ENCODE data around the gene SLC66A3. TPM values are rescaled to one million over a fixed set of nuclear protein-coding genes. Genes with fewer than 3 reads are reported as not detected.

SLC66A3 gene
- total RNA-seq (10 to 100 TPM; 22.2 to 28.0 TPM), polyA plus RNA-seq (ENCODE audit: insufficient read length in 6 of 6) (10 to 100 TPM; 20.8 to 30.4 (median 27.5) TPM)
- long read RNA-seq, donor 1, transcript PQLC3-201 (7 exons, 1,830 nt): major isoform, 10 of 23 reads
- long read RNA-seq, donor 1, partial matches to known transcripts: 8 of 23 reads
- long read RNA-seq, donor 1, other reads (novel, unspliced or antisense): 0 of 23 reads
- long read RNA-seq, donor 2, transcript PQLC3-201 (7 exons, 1,830 nt): major isoform, 9 of 11 reads
- long read RNA-seq, donor 2, partial matches to known transcripts: 0 of 11 reads
- long read RNA-seq, donor 2, other reads (novel, unspliced or antisense): 0 of 11 reads
- long read RNA-seq, donor 3, transcript PQLC3-201 (7 exons, 1,830 nt): major isoform, 5 of 7 reads
- long read RNA-seq, donor 3, partial matches to known transcripts: 0 of 7 reads
- long read RNA-seq, donor 3, other reads (novel, unspliced or antisense): 0 of 7 reads
- long read RNA-seq, donor 4, transcript PQLC3-201 (7 exons, 1,830 nt): major isoform, 15 of 26 reads
- long read RNA-seq, donor 4, partial matches to known transcripts: 0 of 26 reads
- long read RNA-seq, donor 4, other reads (novel, unspliced or antisense): 2 of 26 reads
- long read RNA-seq, donor 5, transcript PQLC3-201 (7 exons, 1,830 nt): major isoform, 8 of 12 reads
- long read RNA-seq, donor 5, partial matches to known transcripts: 0 of 12 reads
- long read RNA-seq, donor 5, other reads (novel, unspliced or antisense): 0 of 12 reads
- long read RNA-seq, donor 6, transcript PQLC3-201 (7 exons, 1,830 nt): major isoform, 7 of 27 reads
- long read RNA-seq, donor 6, partial matches to known transcripts: 10 of 27 reads
- long read RNA-seq, donor 6, other reads (novel, unspliced or antisense): 0 of 27 reads
- long read RNA-seq, donor 7, transcript PQLC3-201 (7 exons, 1,830 nt): major isoform, 7 of 8 reads
- long read RNA-seq, donor 7, partial matches to known transcripts: 0 of 8 reads
- long read RNA-seq, donor 7, other reads (novel, unspliced or antisense): 0 of 8 reads
- long read RNA-seq, donor 8, transcript PQLC3-201 (7 exons, 1,830 nt): major isoform, 11 of 16 reads
- long read RNA-seq, donor 8, partial matches to known transcripts: 0 of 16 reads
- long read RNA-seq, donor 8, other reads (novel, unspliced or antisense): 0 of 16 reads
- long read RNA-seq, donor 9: 0 reads
- long read RNA-seq, donor 10, transcript PQLC3-204 (6 exons, 1,784 nt): minor isoform, 7 of 21 reads
- long read RNA-seq, donor 10, transcript PQLC3-201 (7 exons, 1,830 nt): major isoform, 10 of 21 reads
- long read RNA-seq, donor 10, partial matches to known transcripts: 3 of 21 reads
- long read RNA-seq, donor 10, other reads (novel, unspliced or antisense): 1 of 21 reads
- long read RNA-seq, donor 11, partial matches to known transcripts: 0 of 3 reads
- long read RNA-seq, donor 11, other reads (novel, unspliced or antisense): 0 of 3 reads
- long read RNA-seq, donor 12, transcript PQLC3-201 (7 exons, 1,830 nt): major isoform, 15 of 22 reads
- long read RNA-seq, donor 12, partial matches to known transcripts: 0 of 22 reads
- long read RNA-seq, donor 12, other reads (novel, unspliced or antisense): 0 of 22 reads

DNA sequence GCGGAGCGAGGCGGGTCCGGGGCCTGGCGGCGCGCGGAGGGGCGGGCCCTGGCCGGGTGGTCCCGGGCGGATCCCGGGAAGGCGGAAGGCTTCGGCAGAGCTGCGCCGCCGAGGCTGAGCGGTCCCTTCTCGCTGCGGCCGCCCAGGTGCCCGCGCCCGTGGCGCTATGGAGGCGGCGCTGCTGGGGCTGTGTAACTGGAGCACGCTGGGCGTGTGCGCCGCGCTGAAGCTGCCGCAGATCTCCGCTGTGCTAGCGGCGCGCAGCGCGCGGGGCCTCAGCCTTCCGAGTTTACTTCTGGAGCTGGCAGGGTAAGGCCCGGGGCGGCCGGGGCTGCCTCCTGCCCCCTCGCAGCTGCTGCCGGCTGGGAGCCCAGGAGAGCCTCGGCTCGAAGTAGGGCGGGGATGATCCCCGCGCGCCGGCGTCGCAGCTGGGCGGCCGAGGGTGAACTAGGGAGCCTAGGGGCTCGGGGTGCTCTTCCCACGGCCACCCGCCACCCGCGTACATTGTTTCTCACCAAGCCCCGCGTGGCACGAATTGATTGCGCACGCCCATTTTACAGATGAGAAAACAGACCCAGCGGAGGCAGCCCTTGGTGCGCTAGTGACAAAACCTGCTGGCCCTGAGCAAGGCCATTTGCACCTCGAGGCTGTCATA, at the start of gene SLC66A3:
Gene SLC66A3, plus strand, starts transcription at position 87 of the 655 bp plus-strand sequence. Its CDS starts 80 bp downstream, at position 167.
- Histone ChIP-seq H3K36me3 (no peaks in the 10 kb centered on the region), H3K4me3 (peak within 1 kb of the TSS; percentile 71 to 72), H3K27ac (peak within 1 kb of the TSS; percentile 93), H3K27me3 (no peaks in the 10 kb centered on the region), H3K4me1 (peaks cover 10 to 23% of the 10 kb centered on the region in 2 donors), H3K9me3 (no peaks in the 10 kb centered on the region)
- DNase-seq: peak; percentile 51 to 96 (median 88)
- no peak for TF ChIP-seq CTCF (IDR thresholded peaks at IDR 0.05)
- peak; percentile 91 for ATAC-seq
- intact Hi-C loops (cut with DNase I): no loop called here

- no peak overlapping the region for H3K4me3 ChIP-seq
- H3K27me3 ChIP-seq: no peaks in the 10 kb centered on the region
- intact Hi-C loops (cut with DNase I): no loop called here
- H3K9me3 ChIP-seq: no peaks in the 10 kb centered on the region
- no peak for TF ChIP-seq CTCF (IDR thresholded peaks at IDR 0.05)
- H3K4me1 ChIP-seq: no peaks in the 10 kb centered on the region
- no peaks in the 10 kb centered on the region for H3K36me3 ChIP-seq
- ATAC-seq: no peak
- H3K27ac ChIP-seq: no peak overlapping the region
- DNase-seq: no peak
These were observed 46.3 kb upstream of the SLC66A3 start for GRCh38 chr2:11109002-11109401.

DNA sequence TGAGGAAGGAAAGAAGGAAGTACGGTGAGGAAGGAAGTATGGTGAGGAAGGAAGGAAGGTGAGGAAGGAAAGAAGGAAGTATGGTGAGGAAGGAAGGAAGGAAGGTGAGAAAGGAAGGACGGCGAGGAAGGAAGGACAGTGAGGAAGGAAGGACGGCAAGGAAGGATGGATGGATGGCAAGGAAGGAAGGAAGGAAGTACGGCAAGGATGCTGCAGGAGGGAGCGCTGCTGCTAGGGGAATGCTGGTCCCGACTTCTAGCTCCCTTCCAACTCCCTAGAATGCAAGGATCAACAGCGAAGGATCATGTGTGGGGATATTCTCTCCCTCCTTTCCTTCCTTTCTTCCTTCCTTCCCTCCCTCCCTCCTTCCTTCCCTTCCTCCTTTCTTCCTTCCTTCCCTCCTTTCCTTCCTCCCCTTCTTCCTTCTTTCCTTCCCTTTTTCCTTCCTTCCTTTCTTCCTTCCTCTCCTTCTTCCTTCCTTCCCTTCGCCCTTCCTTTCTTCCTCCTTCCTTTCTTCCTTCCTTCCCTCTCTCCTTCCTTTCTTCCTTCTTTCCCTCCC, 42.3 kb upstream of the SLC66A3 start:
- TF ChIP-seq CTCF (IDR thresholded peaks at IDR 0.05): no peak
- H3K4me1 ChIP-seq: no peaks in the 10 kb centered on the region
- no peaks in the 10 kb centered on the region for H3K36me3 ChIP-seq
- H3K27ac ChIP-seq: no peak overlapping the region
- intact Hi-C loops (cut with DNase I): no loop called here
- DNase-seq (no peak), ATAC-seq (no peak)
- no peaks in the 10 kb centered on the region for H3K9me3 ChIP-seq
- no peak overlapping the region for H3K4me3 ChIP-seq
- no peaks in the 10 kb centered on the region for H3K27me3 ChIP-seq

DNA sequence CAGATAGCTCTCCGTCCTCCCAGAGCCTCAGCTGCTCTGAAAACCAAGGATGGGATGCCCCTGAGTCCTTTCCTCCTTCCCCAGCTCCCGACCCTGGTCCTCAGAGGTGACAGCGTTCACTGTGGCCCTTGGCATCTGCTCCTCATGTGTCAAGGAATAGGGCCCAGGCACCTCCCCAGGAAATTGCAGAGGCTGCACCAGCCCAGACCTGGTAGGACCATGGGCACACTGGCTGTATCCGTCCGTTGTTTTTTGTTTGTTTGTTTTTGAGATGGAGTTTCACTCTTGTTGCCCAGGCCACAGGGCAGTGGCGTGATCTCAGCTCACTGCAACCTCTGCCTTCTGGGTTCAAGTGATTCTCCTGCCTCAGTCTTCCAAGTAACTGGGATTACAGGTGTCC, 37.5 kb upstream of the SLC66A3 start:
- intact Hi-C loops (cut with DNase I): no loop called here
- H3K27ac ChIP-seq: no peak overlapping the region
- no peak for TF ChIP-seq CTCF (IDR thresholded peaks at IDR 0.05)

More for the DNA sequence above, 37.5 kb upstream of the SLC66A3 start:
- no peak for DNase-seq
- Histone ChIP-seq H3K4me3 (no peak overlapping the region), H3K4me1 (no peaks in the 10 kb centered on the region), H3K9me3 (no peaks in the 10 kb centered on the region), H3K27me3 (no peaks in the 10 kb centered on the region), H3K36me3 (no peaks in the 10 kb centered on the region)
- ATAC-seq: no peak
